Lower leg skin (tissue), 4 donors: Measurements from ENCODE around the gene HEXIM2. TPM values are rescaled to one million over a fixed set of nuclear protein-coding genes. Genes with fewer than 3 reads are reported as not detected.
A peak's percentile ranks its signal among the peaks of the same experiment; 100 is the strongest.

Experiments
- DNase-seq, 2 donors: peaks; one replicate each; pipeline ENCODE4 v3.0.0-alpha.2; 2019; ENCODE audit warnings: low spot score in 2 of 2
- H3K4me3 ChIP-seq: fragments of 200-600 bp; sonication (generic); 2 replicates; pipeline ENCODE4 v1.5.1; 2017; ENCODE audit warnings: mild to moderate bottlenecking, low read depth; ENCODE audit not compliant: poor library complexity, severe bottlenecking
- POLR2A ChIP-seq, 2 donors: fragments of 450-650 bp; IDR thresholded peaks; one replicate each; pipeline ENCODE4 v1.6.1; 2016 to 2017; ENCODE audit warnings: antibody characterized with exemption in 2 of 2, mild to moderate bottlenecking in 1 of 2, moderate library complexity in 1 of 2
- WGBS, 2 donors: methylation state at CpG; one replicate each; pipeline ENCODE4 v1.1.5; 2018; 5-methylcytosine and 5-hydroxymethylcytosine counted together
- intact Hi-C: fragments of 100-400 bp; cut with DNase I; formaldehyde crosslinking; loops from one replicate; pipeline ENCODE4 v1.15.0; 2023; ENCODE audit warnings: low total_unique reads
- total RNA-seq, 4 donors: library from RNA; depleted of rRNA; stranded (reverse); fragments of >200 nt; gene quantifications; one replicate each; pipeline ENCODE4 v1.1.0, GENCODE V29; 2016
- TF ChIP-seq, protein P1 (sequence below), 3 donors: fragments of 450-650 bp; IDR thresholded peaks; one replicate each; pipeline ENCODE4 v1.5.1; 2016; ENCODE audit warnings: antibody characterized with exemption in 3 of 3, mild to moderate bottlenecking in 3 of 3, moderate library complexity in 2 of 3

The HEXIM2 gene
- total RNA-seq, 4 donors from 2014 or later: 2.4 to 16.7 (median 5.8) TPM

DNA sequence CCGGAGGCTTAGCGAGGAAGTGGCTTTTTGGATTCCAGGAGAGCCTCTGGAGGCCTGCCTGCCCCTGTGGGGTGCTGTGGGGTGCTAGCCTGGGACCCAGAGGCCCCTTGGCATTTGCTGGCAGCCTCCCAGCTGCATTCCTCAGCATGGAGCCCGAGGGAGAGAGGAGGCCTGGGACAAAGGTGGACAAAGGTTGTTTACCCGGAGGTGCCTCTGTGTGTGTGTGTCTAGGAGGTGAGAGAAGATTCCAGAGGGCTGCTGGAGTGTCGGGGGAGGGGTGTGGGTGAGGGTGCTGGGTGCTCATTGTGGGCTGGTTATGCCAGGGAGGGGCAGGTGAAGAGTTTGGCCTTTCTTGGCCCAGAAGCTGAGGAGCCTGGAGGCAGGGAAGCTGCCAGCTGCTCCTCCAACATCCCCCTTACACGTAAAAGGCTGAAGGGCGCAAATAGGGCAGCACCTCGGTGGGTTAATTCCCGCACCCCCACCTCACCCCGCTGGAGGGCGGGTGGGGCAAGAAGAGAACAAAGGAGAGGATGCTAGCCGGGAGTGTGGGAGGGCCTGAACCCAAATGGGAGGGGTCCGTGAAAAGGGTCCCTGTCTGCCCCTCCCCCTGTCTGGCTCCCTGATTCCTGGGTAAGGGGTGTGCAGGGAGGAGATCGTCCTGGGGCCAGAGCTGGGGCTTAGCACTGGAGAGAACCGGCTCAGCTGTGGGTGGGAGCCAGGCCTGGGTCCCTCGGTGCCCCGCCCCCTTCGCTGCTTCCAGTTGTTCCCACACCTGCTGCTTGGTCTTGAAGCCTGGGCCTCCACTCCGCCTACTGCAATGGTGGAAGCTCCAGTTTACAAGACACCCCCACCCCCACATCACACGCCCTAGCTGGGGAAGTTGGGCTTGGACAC is 9.9 kb downstream of the HEXIM2 start:
- intact Hi-C loops: no loop called here
- WGBS, 2 donors: 19 to 20% methylated on average over 20 of the region's 20 CpGs
- H3K4me3 ChIP-seq: no peak overlapping the region
- DNase-seq: peak; percentile 56 to 93
- TF ChIP-seq, protein P1, sequence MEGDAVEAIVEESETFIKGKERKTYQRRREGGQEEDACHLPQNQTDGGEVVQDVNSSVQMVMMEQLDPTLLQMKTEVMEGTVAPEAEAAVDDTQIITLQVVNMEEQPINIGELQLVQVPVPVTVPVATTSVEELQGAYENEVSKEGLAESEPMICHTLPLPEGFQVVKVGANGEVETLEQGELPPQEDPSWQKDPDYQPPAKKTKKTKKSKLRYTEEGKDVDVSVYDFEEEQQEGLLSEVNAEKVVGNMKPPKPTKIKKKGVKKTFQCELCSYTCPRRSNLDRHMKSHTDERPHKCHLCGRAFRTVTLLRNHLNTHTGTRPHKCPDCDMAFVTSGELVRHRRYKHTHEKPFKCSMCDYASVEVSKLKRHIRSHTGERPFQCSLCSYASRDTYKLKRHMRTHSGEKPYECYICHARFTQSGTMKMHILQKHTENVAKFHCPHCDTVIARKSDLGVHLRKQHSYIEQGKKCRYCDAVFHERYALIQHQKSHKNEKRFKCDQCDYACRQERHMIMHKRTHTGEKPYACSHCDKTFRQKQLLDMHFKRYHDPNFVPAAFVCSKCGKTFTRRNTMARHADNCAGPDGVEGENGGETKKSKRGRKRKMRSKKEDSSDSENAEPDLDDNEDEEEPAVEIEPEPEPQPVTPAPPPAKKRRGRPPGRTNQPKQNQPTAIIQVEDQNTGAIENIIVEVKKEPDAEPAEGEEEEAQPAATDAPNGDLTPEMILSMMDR (IDR thresholded peaks at IDR 0.05): no peak
- no peak for TF ChIP-seq POLR2A (IDR thresholded peaks at IDR 0.05)

DNA sequence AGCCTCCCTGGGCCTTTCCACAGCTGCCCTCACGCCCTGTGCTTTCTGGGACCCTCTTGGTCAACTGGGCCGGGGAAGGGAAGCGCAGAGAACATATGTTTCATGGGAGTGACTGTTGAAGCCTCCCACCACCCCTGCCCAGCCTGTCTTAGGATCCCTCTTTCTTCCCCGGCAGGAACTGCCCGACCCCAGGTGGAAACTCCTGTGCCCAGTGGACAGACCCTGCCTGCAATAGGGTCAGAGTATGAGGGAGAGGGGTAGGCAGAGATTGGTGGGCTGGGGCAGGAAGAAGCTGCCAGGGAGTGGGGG is 10.5 kb downstream of the HEXIM2 start:
- DNase-seq: no peak
- 16 to 31% methylated on average over 5 of the region's 5 CpGs for WGBS, 2 donors
- intact Hi-C loops: no loop called here
- no peak for TF ChIP-seq POLR2A (IDR thresholded peaks at IDR 0.05)
- TF ChIP-seq, protein P1 (IDR thresholded peaks at IDR 0.05): no peak
- no peak overlapping the region for H3K4me3 ChIP-seq

DNA sequence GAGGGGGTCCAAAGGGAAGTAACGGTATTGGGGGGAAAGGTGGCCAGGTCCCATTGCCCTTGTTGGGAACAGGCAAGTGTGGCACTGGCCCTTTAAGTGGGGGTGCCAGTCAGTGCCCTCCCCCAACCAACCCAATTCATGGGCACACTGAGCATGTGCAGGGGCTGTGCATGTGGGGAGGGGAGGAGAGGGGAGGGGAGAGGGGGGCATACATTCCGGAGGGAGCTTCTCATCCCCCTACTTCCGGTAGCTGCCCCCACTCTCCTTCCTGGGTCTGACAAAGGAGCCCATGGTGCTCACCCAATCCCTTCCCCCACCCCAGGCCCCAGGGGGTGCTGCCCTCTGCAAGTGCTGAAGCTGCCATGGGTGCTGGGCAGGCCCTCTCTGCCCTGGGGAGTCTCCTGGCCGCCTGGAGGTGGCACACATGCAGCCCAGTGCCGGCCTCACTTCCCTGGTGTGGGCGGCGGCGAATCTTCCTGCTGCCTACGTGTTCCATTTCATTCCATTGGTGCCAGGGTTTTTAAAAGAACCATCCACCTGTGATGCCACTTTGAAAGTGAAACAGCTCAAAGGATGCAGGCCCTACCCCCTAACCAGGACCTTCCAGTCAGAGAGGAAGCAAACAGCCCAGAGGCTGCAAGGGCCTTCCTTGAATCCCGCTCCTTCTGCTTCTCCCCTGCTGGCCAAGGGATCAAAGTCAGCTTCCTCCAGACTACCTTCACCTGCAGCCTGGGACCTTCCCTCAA is 11.0 kb downstream of the HEXIM2 start:
- H3K4me3 ChIP-seq: no peak overlapping the region
- TF ChIP-seq POLR2A (IDR thresholded peaks at IDR 0.05): no peak
- TF ChIP-seq, protein P1 (IDR thresholded peaks at IDR 0.05): no peak
- WGBS, 2 donors: 11 to 13% methylated on average over 10 of the region's 10 CpGs
- intact Hi-C loops: no loop called here
- DNase-seq: peak; percentile 53 to 93

DNA sequence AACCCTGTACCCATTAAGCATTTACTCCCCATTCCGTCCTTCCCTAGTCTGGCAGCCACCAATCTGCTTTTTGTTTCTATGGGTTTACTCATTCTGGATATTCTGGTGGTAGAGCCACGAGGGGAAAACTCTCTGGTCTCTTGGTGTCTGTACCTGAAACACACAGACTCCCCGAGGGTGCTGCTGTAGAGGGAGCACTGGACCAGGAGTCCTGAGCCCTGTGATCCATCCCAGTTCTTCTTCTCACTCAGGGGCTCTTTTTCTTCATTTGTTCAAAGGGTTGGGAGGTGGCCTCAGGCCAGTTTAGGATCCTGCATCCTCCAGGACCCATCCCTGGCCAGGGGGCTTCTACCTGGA is 14.1 kb downstream of the HEXIM2 start:
- intact Hi-C loops: no loop called here
- TF ChIP-seq, protein P1 (IDR thresholded peaks at IDR 0.05): no peak
- no peak for TF ChIP-seq POLR2A (IDR thresholded peaks at IDR 0.05)
- 72 to 74% methylated on average over 3 of the region's 3 CpGs for WGBS, 2 donors

DNA sequence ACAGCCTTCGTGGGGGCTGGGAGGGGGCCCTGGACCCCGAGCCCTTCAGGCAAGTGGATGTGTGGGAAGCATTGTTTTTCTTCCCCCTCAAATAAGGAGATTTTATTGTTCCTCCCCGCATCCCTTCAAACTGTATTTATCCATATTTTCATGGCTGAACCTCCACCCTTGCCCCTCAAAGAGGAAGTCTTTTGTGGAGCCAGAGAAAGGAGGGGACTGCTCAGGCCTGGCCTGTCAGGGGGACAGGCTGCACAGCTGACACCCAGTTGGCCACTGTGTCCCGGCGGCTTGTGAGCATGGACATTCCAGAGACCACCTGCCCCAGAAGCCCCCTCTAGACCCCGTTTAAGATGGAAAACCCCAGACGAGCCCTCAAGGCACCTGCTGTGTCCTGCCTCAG is 15.9 kb downstream of the HEXIM2 start:
- no peak overlapping the region for H3K4me3 ChIP-seq
- no peak for TF ChIP-seq POLR2A (IDR thresholded peaks at IDR 0.05)
- TF ChIP-seq, protein P1 (IDR thresholded peaks at IDR 0.05): no peak
- intact Hi-C loops: no loop called here
- 83 to 86% methylated on average over 7 of the region's 7 CpGs for WGBS, 2 donors
- no peak for DNase-seq

More for the DNA sequence above, 14.1 kb downstream of the HEXIM2 start:
- no peak for DNase-seq
- H3K4me3 ChIP-seq: no peak overlapping the region
